NCI-H1092 (cell line): Measurements from ENCODE around the gene CRYBG1.
"Not testable (repeated sequence)": the region's sequence is repeated elsewhere in the genome, so short reads cannot be mapped to it uniquely, and the experiment has no call there.

ENCODE experiments used
- DNase-seq: peaks from one replicate; lab custom pipeline; 2025; lab: John Stamatoyannopoulos, UW

Gene CRYBG1

DNA sequence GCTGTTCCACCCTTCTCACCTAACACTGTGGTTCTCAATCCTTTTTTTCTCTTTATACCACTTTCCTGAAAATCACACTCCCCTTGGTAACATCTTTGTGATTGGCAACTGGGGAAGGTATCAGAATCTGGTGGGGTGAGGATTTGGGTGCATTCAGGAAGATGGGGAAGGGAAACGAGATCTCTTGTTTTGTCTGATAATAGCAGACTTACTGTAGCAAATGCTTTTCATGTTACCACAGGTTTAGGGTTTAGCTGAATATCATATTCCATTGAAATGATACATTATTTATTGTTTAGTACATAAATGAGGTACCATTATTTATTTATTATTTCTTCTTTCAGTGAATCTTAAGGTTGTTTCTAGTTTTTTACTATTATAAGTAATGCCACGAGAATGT, 168.0 kb downstream of the CRYBG1 start:
- DNase-seq: no peak

- no peak for DNase-seq
Observed at GRCh38 chr6:106529438-106529837, 168.9 kb downstream of the CRYBG1 start.

DNA sequence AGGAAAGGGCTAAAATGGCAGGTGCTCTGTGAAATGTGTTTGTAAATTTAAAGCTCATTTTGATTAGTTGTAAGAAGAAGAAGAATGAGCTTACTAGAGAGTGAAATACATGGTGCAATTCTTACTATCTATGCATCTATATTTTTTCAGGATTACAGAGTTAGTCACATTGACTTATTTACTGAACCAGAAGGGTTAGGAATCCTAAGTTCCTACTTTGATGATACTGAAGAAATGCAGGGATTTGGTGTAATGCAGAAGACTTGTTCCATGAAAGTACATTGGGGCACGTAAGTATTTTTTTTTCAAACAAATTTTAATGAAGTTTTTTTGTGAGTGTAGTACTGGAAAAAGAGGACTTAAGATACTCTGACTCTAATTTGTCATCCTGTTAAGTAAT, 169.5 kb downstream of the CRYBG1 start:
- DNase-seq: no peak

GRCh38 chr6:106530502-106530901, 170.0 kb downstream of the CRYBG1 start:
- DNase-seq: no peak

DNA sequence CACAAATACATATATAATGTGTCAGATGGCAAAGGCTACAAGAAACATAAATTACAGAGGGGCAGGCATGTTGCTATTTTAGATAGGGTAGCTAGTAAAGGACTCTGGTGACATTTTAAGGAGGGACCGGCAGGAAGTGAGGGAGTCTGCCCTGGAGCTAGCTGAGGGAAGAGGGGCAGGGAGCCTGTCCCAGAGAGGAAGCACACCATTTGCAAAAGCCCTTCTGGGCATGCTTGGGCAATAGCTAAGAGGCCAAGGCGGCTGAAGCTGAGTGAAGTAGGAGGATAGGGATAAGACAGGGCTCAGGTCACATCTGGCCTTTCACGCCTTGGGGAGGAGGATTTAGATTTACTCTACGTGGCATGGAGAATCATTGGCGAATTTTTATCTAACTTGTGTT, 172.5 kb downstream of the CRYBG1 start:
- no peak for DNase-seq

DNA sequence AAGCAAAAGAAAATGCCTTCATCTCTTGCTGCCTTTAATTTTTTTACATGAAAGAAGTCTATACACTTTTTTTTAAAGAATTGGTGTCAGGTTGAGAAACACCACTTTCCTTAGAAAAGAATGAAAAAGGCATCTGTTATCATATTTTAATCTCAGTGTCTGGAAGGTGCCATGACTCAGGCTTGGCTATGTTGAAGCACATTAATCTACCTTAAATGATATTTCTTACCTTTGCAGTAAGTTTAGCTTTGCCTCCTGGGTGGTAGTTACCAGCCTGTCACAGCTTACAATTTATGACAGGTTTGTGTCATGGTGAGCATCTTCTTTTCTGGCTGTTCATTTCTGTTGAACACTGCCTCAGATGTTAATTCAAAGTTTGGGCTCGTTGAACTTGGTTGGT, 173.5 kb downstream of the CRYBG1 start:
- no peak for DNase-seq

GRCh38 chr6:106534564-106534982, 174.1 kb downstream of the CRYBG1 start:
- no peak for DNase-seq

DNA sequence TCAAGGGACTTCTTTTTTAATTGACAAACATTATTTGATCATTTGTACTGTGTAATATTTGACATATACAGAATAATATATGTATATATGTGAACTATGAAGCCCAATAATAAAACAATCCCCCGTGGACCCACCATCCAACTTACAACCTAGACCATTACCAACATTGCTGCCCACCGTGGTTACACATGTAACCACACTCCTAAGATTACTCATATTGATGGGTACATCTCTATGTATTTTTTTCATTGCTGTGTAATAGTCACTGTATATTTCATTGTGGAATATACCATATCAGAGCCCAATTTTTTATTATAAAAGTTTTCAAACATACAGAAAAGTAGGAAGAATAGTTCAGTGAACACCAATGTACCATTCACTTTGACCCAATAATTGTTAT, 174.5 kb downstream of the CRYBG1 start:
- no peak for DNase-seq

GRCh38 chr6:106536357-106536756, 175.8 kb downstream of the CRYBG1 start:
- DNase-seq: no peak

DNA sequence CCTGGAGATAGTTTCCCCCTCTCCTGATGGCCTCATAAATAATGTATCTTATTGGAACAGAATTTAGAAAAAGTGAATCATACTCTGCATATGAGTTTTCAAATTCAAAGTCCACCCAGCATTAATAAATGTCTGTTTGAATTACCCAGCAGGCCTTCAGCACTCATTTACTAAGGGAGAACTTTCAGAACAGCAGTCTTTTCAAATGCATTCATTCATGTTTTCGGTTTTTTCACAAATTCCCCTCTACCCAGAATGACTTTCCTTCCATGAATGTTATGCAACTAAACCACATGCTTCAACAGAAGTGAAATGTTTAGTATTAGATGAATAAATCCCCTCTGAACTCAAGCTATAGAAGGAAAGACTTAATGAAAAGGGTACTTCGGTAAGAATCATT, 176.3 kb downstream of the CRYBG1 start:
- no peak for DNase-seq

- DNase-seq: no peak
Observed at GRCh38 chr6:106537662-106538061, 177.1 kb downstream of the CRYBG1 start.

GRCh38 chr6:106538145-106538544, 177.6 kb downstream of the CRYBG1 start:
- DNase-seq: no peak

- DNase-seq: no peak
Observed at GRCh38 chr6:106539936-106540335, 179.4 kb downstream of the CRYBG1 start.

DNA sequence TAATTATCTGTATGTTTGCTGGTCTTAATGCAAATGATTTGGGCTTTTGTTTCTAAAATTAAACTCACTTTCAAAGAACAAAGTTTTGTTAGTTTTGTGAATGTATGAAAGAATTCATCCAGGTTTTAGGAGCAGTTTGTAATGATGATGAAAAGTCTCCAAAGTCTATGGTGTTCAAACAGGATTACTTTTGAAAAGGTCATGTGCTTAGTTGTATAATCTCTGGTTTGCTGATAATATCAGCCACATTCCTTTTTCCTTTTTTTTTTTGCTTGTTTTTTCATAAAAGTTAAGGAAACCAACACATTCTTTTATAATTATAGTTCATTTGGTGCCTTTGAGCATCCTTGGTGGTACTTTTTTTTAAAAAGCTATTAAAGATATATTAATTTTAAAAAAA, 179.9 kb downstream of the CRYBG1 start:
- DNase-seq: no peak

GRCh38 chr6:106540907-106541306, 180.4 kb downstream of the CRYBG1 start:
- DNase-seq: no peak

- DNase-seq: no peak
Observed at GRCh38 chr6:106546261-106546690, 185.8 kb downstream of the CRYBG1 start.

DNA sequence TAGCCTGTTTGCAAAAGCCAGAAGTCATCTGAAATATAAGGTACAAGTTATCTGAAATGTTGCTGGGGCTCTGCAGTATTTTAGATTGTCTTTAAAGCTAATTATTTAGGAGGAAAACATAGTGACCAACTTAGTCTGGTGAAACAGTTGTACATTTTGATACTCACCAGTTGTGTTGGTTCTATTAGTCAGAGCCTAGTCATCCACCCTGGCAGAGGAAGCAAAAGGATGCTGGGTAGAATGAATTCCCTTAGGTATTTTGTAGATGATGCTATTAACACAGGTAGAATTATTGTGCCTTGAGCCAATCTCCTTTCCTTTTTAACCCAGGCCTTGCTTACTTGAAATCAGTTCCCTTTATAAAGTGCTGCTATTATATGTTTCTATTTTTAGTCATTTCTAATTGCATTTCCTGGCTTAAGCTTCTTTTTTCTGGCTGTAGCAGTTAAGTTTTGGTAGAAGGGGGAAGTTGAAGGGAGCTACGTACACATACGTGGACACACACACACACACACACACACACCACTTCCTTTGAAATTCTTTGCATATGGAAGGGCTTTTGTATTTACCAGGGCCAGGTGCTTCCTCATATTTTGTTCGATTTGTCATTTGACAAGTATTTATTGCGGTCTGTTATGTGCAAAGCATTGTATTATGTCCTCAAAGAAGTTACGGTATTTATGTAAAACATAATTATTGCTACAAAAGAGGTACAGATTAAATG, 186.3 kb downstream of the CRYBG1 start:
- no peak for DNase-seq

DNA sequence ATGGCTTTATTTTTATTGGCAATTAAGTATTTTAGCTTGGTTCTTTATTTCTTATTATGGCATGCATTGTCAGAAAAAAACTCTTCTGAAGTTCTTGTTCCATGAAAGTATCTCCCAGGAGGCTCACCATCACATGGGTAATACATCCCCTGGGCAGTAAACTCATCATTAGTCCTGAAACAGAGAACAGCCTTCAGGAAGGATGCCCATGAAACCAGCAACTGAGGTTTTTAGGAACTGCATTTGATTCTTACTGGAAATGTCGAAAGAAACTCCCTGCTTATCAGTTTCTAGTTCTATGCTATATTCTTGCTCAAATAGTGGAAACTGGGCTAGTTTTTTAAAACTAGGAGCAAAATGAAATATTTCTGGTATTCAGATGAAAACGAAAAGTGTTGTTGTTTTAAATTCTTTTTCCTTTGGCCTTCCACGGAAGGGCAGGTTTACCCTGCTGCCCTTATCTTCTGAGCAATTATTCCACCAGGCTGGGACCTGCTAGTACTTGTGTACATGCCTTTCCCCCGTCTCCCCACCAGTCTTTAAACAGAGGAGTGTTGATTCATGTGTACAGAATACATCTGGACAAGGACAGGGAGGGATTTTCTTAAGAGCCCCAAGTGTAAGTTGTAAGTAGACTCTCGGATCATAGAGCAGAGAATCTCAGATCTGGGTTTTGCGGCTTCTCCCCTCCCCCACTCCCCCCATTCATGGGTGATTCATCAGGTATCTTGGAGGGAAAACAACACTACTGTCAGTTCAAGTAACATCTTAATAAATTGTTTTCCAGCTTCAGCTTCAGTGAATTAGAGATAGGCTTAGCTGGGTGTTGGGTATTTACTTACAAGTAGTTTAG, 187.3 kb downstream of the CRYBG1 start:
- no peak for DNase-seq

DNA sequence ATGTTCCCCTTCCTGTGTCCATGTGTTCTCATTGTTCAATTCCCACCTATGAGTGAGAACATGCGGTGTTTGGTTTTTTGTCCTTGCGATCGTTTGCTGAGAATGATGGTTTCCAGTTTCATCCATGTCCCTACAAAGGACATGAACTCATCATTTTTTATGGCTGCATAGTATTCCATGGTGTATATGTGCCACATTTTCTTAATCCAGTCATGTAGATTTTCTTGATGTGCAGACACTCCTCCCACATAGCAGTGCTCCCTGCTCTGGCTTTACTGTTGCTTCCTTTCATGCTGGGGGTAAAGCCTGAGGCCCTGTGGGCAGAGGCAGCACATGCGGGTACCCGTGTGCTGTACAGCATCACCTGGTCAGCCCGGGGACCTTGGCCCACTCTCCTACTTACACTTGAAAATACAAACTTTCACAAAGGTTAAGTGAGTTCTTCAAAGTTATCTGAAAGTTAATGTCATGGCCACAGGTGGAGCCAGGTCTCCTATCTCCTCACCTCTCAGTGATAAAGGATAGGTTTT, 188.5 kb downstream of the CRYBG1 start:
- DNase-seq: not testable (repeated sequence)

GRCh38 chr6:106549521-106549920, 189.0 kb downstream of the CRYBG1 start:
- DNase-seq: no peak

- no peak for DNase-seq
Observed at GRCh38 chr6:106551155-106551554, 190.6 kb downstream of the CRYBG1 start.

DNA sequence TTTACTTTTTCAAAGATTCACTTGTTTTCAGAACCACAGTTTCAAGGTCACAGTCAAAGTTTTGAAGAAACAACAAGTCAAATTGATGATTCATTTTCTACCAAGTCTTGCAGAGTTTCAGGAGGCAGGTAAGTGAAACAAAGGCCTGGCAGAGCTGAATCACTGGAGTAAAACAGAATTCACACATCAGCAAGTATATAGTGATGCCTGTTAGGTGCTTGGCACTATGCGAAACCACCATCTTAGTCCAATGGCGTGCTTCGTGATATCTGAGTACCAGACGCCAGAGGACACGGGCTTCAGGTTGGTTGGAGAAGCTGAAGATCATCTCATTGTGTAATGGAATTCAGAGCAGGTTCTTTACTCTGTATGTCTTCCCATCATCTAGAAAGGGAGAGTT, 192.9 kb downstream of the CRYBG1 start:
- DNase-seq: no peak

GRCh38 chr6:106555767-106556166, 195.2 kb downstream of the CRYBG1 start:
- DNase-seq: no peak
